SHP77 treated with DMSO at 0.1 percent for 48 hours (cell line): ENCODE data around the gene SH3RF3.

Experiments
- DNase-seq: peaks from one replicate; lab custom pipeline; 2025; lab: John Stamatoyannopoulos, UW

Gene SH3RF3

GRCh38 chr2:109340381-109340780 is 211.4 kb downstream of the SH3RF3 start:
- no peak for DNase-seq

GRCh38 chr2:109341355-109342255 is 212.6 kb downstream of the SH3RF3 start:
- DNase-seq: no peak

GRCh38 chr2:109342256-109342850 is 213.3 kb downstream of the SH3RF3 start:
- DNase-seq: no peak

- no peak for DNase-seq
These were observed 213.9 kb downstream of the SH3RF3 start for GRCh38 chr2:109342930-109343329.

- no peak for DNase-seq
These were observed 214.5 kb downstream of the SH3RF3 start for GRCh38 chr2:109343460-109343859.

- DNase-seq: no peak
These were observed 215.3 kb downstream of the SH3RF3 start for GRCh38 chr2:109344270-109344805.

GRCh38 chr2:109345091-109345490 is 216.1 kb downstream of the SH3RF3 start:
- DNase-seq: no peak

GRCh38 chr2:109345653-109346480 is 216.9 kb downstream of the SH3RF3 start:
- DNase-seq: no peak

- DNase-seq: no peak
These were observed 217.7 kb downstream of the SH3RF3 start for GRCh38 chr2:109346601-109347228.

GRCh38 chr2:109347626-109348025 is 218.6 kb downstream of the SH3RF3 start:
- no peak for DNase-seq

- DNase-seq: no peak
These were observed 219.2 kb downstream of the SH3RF3 start for GRCh38 chr2:109348190-109348589.

- no peak for DNase-seq
These were observed 219.9 kb downstream of the SH3RF3 start for GRCh38 chr2:109348671-109349502.

GRCh38 chr2:109349503-109350465 is 220.8 kb downstream of the SH3RF3 start:
- DNase-seq: no peak

- DNase-seq: no peak
These were observed 221.5 kb downstream of the SH3RF3 start for GRCh38 chr2:109350526-109350925.

GRCh38 chr2:109351164-109351756 is 222.3 kb downstream of the SH3RF3 start:
- DNase-seq: no peak

- DNase-seq: no peak
These were observed 223.3 kb downstream of the SH3RF3 start for GRCh38 chr2:109352056-109352897.

GRCh38 chr2:109352898-109353689 is 224.1 kb downstream of the SH3RF3 start:
- DNase-seq: no peak
